ENCODE measurements around the gene LEUTX.

The LEUTX gene

DNA sequence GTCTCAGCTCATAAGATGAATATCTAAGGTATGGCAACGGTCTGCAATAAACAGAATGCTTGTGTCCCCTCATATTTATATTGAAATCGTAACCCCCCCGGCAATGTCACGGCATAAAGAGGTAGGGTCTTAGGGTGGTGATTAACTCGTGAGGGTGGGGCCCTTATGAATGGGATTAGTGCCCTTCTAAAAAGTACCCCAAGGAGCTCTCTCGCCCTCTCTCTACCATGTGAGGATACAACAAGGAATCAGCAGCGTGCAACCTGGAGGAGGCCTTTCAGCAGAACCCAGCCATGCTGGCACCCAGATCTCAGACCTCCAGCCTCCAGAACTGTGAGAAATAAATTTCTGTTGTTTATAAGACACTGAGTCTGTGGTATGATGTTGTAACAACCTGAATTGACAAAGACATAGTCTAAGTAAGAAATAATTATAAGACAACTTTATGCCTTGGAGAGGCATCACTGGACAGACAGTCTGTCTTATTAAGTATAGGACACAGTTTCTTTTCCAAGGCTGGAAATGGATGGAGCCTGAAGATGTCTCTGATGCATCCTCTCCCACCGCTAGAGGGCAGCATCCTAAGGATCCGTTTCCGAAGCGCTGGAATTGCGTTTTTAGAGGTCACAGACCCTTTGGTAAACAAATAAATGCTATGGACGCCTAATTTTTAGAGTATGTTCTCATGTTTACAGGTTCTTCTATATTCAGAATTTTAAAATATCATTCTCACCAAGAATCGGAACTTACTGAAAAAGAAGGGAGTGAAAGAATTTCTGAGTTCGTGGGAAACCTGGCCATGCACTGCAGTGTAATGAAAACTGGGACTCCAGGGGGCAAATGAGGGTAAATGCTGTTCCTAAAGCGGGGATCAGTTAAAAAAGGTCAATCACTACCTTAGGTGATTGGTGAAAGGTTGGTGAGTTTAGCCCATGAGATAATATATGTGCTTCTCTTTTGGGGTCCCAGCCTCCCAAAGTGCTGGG is 13.3 kb upstream of the LEUTX start:
- in situ Hi-C loops (cut with MboI; ENCODE audit: low sequenced_read_pairs, unreplicated experiment) = no loop called here
- TF ChIP-seq, protein P1, sequence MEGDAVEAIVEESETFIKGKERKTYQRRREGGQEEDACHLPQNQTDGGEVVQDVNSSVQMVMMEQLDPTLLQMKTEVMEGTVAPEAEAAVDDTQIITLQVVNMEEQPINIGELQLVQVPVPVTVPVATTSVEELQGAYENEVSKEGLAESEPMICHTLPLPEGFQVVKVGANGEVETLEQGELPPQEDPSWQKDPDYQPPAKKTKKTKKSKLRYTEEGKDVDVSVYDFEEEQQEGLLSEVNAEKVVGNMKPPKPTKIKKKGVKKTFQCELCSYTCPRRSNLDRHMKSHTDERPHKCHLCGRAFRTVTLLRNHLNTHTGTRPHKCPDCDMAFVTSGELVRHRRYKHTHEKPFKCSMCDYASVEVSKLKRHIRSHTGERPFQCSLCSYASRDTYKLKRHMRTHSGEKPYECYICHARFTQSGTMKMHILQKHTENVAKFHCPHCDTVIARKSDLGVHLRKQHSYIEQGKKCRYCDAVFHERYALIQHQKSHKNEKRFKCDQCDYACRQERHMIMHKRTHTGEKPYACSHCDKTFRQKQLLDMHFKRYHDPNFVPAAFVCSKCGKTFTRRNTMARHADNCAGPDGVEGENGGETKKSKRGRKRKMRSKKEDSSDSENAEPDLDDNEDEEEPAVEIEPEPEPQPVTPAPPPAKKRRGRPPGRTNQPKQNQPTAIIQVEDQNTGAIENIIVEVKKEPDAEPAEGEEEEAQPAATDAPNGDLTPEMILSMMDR (IDR thresholded peaks at IDR 0.05; ENCODE audit: borderline replicate concordance, control extremely low read depth, extremely low read depth, insufficient read depth, missing control alignments) = peak; percentile 55
- no peak for DNase-seq (ENCODE audit: low spot score)

GRCh38 chr19:39768334-39768733 is 10.3 kb upstream of the LEUTX start:
- in situ Hi-C loops (cut with MboI; ENCODE audit: low sequenced_read_pairs, unreplicated experiment) = no loop called here
- no peak for DNase-seq (ENCODE audit: low spot score)
- TF ChIP-seq, protein P1 (IDR thresholded peaks at IDR 0.05; ENCODE audit: borderline replicate concordance, control extremely low read depth, extremely low read depth, insufficient read depth, missing control alignments) = no peak

GRCh38 chr19:39768786-39769185 is 9.9 kb upstream of the LEUTX start:
- TF ChIP-seq, protein P1 (IDR thresholded peaks at IDR 0.05; ENCODE audit: borderline replicate concordance, control extremely low read depth, extremely low read depth, insufficient read depth, missing control alignments) = no peak
- in situ Hi-C loops (cut with MboI; ENCODE audit: low sequenced_read_pairs, unreplicated experiment) = no loop called here
- DNase-seq (ENCODE audit: low spot score) = no peak

DNA sequence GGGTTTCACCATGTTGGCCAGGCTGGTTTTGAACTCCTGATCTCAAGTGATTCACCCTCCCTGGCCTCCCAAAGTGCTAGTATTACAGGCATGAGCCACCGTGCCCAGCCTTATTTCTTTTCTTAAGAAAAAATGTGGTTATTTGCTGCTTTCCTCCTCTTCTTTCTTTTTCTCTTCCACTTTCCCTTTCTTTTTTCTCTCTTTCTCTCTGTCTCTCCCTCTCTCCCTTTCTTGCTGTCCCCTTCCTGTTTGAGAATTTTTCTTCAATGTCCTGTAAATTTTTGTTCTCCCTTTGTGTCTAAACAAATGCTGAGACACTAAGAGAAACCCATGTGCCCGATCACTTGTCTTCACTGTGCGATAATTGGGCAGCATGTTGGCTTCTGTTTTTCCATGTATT is 2.2 kb downstream of the LEUTX start:
- TF ChIP-seq, protein P1 (IDR thresholded peaks at IDR 0.05; ENCODE audit: borderline replicate concordance, control extremely low read depth, extremely low read depth, insufficient read depth, missing control alignments) = no peak
- in situ Hi-C loops (cut with MboI; ENCODE audit: low sequenced_read_pairs, unreplicated experiment) = no loop called here
- DNase-seq (ENCODE audit: low spot score) = no peak

GRCh38 chr19:39788244-39788643 is 9.6 kb downstream of the LEUTX start:
- in situ Hi-C loops (cut with MboI; ENCODE audit: low sequenced_read_pairs, unreplicated experiment) = no loop called here
- DNase-seq (ENCODE audit: low spot score) = no peak
- TF ChIP-seq, protein P1 (IDR thresholded peaks at IDR 0.05; ENCODE audit: borderline replicate concordance, control extremely low read depth, extremely low read depth, insufficient read depth, missing control alignments) = no peak

- in situ Hi-C loops (cut with MboI; ENCODE audit: low sequenced_read_pairs, unreplicated experiment) = no loop called here
- DNase-seq (ENCODE audit: low spot score) = peak; percentile 86
- TF ChIP-seq, protein P1 (IDR thresholded peaks at IDR 0.05; ENCODE audit: borderline replicate concordance, control extremely low read depth, extremely low read depth, insufficient read depth, missing control alignments) = peak; percentile 84
Measured at GRCh38 chr19:39792999-39793546, 14.4 kb downstream of the LEUTX start.
